Spleen (tissue), 7 donors: ENCODE data around the gene HOXC10.

Experiments
- POLR2A ChIP-seq, 3 donors: fragments of 450-650 bp; IDR thresholded peaks; one replicate each; pipeline ENCODE4 v1.5.1; 2017; ENCODE audit warnings: antibody characterized with exemption in 3 of 3, mild to moderate bottlenecking in 1 of 3
- TF ChIP-seq, protein P1 (sequence below), 11 experiments: fragments of 200-600 bp in 7 of 11; fragments of 450-650 bp in 4 of 11; sonication (generic) in 4 of 11; IDR thresholded peaks in 8 of 11; conservative IDR thresholded peaks in 3 of 11; 1 replicate in 7 of 11; 2 replicates in 4 of 11; pipeline versions ENCODE4 v1.4.0 to v1.8.0; 2016 to 2021; ENCODE audit warnings: antibody characterized with exemption in 11 of 11, inconsistent platforms in 4 of 11, mild to moderate bottlenecking in 1 of 11
- donor health status: DM: no; HTN: no; CAD: no; lungs with moderate emphysema.
- donor health status: DM: no; HTN: no; CAD: no.
- donor health status: DM: no; HTN: no; CAD: no.

DNA sequence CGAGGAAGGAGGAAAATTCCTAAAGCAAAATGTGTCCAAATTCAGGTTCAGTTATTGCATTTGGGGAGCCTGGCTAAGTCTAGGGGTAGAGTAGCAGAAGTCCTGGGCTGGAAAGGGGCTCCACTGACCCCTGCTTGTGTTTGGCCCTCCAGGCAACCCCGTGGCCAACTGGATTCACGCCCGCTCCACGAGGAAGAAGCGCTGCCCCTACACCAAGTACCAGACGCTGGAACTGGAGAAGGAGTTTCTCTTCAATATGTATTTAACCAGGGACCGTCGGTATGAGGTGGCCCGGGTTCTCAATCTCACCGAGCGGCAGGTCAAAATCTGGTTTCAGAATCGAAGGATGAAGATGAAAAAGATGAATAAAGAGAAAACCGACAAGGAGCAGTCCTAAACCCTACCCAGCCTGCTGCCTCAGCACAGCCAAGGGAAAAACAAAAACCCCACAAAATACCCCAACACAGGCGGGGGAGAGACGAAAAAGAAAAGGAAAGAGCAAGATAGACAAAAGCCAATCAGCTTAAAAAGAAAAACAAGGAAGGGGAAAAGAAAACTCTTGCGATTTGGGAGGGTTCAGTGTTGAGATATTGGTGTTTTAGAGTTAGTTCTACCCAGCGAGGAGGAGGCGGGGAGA lies 17.4 kb downstream of the HOXC10 start:
- TF ChIP-seq, protein P1, sequence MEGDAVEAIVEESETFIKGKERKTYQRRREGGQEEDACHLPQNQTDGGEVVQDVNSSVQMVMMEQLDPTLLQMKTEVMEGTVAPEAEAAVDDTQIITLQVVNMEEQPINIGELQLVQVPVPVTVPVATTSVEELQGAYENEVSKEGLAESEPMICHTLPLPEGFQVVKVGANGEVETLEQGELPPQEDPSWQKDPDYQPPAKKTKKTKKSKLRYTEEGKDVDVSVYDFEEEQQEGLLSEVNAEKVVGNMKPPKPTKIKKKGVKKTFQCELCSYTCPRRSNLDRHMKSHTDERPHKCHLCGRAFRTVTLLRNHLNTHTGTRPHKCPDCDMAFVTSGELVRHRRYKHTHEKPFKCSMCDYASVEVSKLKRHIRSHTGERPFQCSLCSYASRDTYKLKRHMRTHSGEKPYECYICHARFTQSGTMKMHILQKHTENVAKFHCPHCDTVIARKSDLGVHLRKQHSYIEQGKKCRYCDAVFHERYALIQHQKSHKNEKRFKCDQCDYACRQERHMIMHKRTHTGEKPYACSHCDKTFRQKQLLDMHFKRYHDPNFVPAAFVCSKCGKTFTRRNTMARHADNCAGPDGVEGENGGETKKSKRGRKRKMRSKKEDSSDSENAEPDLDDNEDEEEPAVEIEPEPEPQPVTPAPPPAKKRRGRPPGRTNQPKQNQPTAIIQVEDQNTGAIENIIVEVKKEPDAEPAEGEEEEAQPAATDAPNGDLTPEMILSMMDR (IDR thresholded peaks at IDR 0.05 in 8 of 11, conservative IDR thresholded peaks at IDR 0.05 in 3 of 11), result no peak
- TF ChIP-seq POLR2A (IDR thresholded peaks at IDR 0.05), result no peak
